Measurements from ENCODE around the gene CMTM7.

- TF ChIP-seq CTCF (IDR thresholded peaks at IDR 0.05) (no peak), POLR2A (IDR thresholded peaks at IDR 0.05) (no peak)
These were observed 101.2 kb downstream of the CMTM7 start for GRCh38 chr3:32492684-32493436.

Measured in thyroid gland (tissue), 4 donors.